Measurements from ENCODE around the gene JMJD4.

Gene JMJD4, protein sequence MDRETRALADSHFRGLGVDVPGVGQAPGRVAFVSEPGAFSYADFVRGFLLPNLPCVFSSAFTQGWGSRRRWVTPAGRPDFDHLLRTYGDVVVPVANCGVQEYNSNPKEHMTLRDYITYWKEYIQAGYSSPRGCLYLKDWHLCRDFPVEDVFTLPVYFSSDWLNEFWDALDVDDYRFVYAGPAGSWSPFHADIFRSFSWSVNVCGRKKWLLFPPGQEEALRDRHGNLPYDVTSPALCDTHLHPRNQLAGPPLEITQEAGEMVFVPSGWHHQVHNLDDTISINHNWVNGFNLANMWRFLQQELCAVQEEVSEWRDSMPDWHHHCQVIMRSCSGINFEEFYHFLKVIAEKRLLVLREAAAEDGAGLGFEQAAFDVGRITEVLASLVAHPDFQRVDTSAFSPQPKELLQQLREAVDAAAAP

DNA sequence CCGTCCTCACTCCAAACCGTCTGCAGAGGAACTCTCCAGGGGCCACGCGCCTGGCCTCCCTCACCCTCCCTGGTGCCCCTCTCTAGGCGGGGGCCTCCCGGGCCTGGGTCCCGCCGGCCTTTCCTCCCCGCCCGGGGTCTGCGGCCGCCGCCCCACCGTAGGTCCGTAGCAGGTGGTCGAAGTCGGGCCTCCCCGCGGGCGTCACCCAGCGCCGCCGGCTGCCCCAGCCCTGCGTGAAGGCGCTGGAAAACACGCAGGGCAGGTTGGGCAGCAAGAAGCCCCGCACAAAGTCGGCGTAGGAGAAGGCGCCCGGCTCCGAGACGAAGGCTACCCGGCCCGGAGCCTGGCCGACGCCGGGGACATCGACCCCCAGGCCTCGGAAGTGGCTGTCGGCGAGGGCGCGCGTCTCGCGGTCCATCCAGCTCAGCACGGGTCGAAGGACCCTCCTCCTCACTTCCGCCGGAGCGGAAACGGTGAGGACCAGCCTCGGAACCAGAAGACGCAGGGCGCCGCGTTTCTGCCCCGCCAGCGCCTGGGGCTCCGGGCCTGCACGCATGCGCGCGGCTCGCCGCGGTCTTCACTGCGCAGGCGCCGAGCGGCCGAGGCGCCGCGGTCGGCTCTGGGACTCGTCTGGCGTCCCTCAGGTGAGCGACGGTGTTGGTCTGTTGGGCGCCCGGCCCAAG is at the start of gene JMJD4, which contains the start of gene SNAP47:
JMJD4 (minus strand) TSS at position 447 of the 683 bp plus-strand sequence; CDS start at position 418, 29 bp downstream.
SNAP47 (plus strand) TSS at position 580 of the 683 bp plus-strand sequence. CDS start 12,302 bp downstream, outside the sequence.
- DNase-seq (ENCODE audit: low read depth), result peak; percentile 86

DNA sequence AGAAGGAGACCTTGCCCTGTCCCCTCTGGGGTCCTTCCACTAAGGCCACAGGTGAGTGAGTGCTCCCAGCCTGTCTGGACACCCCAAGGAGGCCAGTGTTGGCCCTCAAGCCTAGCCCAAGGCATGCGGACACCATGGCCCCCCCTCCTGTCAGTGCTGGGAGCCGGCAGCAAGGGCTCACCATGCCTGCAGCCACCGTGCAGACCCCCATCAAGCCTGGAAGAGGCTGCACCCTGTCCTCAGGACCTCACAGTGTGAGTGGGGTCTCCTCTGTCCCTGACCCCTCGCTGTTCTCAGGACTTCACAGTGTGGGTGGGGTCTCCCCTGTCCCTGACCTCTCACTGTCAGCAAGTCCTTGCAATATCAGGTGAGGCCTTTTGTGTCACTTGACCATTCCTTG is 47.1 kb upstream of the JMJD4 start:
- DNase-seq (ENCODE audit: low read depth), result no peak

DNA sequence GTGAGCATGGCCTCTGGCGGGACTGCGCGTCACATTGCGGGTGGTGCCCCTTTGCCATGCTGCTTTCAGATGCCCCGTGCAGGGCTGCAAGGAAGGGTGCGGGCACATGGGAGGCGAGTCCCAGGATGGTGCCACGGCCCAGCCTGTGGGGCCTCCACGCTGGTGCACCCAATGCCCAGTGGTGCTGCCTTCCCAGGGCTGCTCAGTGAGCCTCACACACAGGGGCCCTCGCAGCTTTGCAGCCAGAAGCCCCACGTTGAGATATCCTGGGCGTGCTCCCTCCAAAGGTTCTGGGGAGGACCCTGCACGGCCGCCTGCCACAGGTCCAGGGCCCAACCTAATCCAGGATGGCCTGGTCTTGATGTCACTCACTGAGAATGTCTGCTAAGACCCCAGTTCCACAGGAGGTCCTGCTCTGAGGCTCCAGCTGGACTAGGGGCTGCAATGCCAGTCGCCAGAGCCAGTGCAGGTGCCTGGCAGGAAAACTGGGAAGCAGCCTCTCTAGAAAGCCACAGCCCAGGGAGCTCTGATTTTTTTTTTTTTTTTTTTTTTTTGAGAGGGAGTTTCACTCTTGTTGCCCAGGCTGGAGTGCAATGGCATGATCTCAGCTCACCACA is 46.3 kb upstream of the JMJD4 start:
- no peak for DNase-seq (ENCODE audit: low read depth)

DNA sequence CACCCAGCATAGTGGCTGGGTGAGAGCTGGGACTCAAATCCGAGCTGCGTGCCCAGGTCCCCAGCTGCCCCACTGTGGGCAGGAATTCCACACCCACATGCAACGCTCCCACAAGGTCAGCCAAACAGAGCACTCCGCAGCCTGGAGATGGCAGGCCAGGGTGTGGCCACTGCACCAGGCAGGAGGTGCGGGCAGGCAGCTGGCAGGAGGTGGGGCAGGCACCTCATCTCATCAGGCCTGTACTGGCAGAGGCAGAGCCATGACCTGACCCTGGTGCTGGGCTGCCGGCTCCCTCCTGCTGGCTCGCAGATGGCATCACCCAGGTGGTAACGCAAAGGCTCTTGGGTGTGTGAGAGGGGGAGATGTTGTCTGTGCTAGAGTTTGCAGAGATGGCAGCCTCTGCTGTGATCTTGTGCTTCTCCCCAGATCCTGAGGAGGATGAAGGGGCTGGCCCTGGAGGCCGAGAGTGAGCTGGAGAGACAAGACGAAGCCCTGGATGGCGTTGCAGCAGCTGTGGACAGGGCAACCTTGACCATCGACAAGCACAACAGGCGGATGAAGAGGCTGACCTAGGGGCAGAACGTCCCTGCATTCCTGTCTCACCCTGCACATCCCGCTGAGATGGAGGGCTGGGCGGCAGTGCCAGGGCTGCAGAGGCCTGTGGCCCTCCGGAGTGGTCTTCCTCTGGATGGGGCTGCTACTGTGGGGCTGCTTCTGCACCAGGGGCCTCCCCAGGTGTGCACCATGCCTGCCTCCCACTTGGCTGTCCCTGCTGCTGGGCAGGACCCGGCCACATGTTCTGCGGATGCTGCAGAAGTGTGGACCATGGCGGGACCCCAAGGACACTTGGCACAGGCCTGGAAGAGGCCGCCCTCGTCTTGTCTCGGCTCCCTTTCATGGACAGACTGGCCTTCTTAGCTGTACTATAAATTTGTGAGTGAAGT is 45.3 kb upstream of the JMJD4 start:
- no peak for DNase-seq (ENCODE audit: low read depth)

DNA sequence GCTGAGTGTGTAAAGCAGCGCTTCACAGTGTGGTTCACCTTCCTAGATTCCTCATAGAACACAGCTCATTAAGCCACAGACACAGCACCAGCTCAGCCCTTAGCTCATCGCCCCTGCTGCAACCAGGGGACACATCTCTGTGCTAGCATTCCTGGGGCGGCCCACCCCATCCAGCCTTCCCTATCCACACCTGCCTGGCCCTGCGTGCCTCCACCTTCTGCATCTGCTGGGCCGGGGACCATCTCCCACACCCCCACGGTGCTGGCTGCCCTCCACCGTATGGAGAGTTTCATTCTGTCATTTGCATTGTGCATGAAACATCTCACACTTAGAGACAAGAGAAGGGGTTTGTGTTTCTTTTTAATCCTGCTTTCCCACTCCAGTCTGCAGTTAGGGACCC is 44.6 kb upstream of the JMJD4 start:
- DNase-seq (ENCODE audit: low read depth), result no peak

DNA sequence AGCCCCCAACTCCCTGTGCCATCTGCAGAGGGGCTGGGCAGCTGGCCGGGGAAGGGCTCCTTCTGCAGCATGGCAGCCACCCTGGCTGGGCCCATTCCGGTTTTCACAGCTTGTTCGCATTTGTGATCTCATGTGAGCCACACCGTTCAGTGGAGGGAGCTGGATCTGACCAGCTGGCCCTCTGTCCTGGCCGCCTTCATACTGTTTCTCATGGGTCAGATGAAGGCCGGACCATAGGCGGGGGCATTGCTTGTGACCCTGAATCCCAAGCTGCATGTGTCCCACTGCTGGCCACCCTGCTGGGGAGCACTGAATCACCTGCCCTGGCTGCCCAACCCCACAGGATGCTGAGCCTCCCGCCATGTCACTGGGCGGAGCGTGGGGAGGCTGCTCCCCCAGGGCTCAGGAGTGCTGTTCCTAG is 43.9 kb upstream of the JMJD4 start:
- no peak for DNase-seq (ENCODE audit: low read depth)

DNA sequence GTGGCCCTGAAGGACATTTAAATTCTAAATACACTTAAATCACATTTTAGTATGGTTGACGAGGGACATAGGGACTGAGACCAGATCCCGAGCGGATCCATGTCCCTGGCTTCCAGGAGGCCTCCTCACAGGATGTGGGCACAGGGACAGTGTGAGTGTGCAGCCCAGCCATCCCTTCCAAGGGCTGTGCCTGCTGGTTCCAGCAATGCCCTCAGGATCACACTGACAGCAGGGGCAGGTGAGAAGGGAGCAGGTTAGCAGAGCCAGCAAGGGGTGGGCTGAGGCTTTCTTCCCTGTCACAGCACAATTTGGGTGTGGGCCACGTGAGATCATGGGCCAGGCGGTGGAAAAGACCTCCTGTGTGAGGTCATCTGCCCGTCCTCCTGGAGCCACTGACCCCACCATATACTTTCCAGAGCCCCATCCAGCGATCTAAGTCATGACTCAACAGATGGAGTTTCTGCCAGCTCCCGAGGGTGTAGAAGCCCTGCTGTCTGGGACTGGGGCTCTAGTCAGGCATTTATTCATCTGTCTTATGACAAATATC is 43.4 kb upstream of the JMJD4 start:
- DNase-seq (ENCODE audit: low read depth), result no peak

DNA sequence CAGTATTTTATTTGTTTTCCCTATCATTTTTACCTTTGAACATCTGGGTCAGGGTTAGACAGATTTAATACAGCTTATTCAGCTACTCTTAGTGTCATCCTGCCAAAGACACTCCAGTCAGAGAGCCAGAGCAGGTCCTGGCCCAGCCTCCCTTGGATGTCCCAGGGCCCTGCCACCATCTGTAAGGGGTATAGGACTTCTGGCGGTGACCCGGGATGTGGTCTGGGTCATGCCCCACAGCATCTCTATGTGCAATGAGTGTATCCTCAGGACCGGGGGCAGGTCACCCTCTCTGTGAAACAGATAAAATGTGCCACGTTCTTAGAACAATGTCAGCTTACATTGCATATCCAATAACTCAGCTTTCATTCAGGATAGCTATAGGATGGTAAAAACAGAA is 42.5 kb upstream of the JMJD4 start:
- DNase-seq (ENCODE audit: low read depth), result no peak

DNA sequence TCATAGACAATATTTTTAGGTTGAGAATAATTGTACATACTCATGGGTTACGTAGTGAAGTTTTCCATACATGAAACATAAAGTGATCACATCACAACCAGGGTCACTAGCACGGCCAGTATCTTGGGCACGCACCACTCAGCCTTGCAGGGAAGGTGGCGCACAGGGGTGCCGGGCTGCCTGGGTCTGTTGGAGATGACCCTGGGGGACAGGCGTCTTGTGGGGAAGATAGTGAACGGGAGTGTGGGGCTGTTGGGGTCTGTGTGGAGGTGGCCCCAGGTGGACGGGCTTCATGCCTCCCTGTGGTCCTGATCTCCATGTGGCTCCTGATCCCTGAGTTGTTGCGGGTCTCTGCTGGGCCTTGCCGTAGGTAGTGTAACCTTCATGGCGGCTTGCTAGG is 42.1 kb upstream of the JMJD4 start:
- no peak for DNase-seq (ENCODE audit: low read depth)

DNA sequence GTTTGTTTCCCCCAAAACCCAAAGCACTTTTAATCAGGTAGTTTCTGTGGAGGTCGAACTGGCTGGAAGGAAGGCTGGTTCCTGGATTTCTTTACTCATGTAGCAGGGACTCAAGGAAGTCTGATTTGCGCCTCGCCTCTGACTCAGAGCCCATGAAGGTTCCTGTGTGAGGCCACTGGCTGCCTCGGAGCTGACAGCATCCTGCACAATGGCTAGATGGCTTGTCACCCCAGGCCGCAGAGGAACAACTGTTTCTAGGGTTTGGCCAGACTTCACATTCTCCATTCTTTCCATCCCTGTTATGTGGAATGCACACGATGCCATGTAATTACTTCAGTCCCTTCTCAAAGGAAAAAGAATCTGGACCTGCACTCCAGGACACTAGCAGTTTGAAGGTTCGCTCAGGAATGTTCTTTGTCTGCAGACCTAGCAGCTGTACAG is 41.2 kb upstream of the JMJD4 start:
- no peak for DNase-seq (ENCODE audit: low read depth)

DNA sequence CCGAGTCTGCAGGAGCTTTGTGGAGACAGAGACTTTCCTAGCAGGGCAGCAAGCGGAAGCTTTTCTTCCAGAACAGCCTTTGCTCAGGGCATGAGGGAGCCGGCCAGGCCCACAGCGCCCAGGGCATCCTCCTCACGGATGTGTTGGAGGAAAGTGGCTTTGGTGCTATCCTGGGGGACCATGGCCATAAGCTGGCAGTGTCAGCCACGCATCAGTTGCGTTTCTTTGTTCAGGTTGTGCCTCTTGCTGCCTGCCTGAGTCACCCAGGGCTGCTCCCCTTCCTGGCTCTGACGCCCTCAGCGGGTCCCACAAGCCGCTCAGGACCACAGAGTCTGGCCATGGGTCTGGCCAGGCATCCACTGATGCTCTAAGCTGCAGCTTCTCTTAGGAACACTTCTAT is 40.7 kb upstream of the JMJD4 start:
- no peak for DNase-seq (ENCODE audit: low read depth)

DNA sequence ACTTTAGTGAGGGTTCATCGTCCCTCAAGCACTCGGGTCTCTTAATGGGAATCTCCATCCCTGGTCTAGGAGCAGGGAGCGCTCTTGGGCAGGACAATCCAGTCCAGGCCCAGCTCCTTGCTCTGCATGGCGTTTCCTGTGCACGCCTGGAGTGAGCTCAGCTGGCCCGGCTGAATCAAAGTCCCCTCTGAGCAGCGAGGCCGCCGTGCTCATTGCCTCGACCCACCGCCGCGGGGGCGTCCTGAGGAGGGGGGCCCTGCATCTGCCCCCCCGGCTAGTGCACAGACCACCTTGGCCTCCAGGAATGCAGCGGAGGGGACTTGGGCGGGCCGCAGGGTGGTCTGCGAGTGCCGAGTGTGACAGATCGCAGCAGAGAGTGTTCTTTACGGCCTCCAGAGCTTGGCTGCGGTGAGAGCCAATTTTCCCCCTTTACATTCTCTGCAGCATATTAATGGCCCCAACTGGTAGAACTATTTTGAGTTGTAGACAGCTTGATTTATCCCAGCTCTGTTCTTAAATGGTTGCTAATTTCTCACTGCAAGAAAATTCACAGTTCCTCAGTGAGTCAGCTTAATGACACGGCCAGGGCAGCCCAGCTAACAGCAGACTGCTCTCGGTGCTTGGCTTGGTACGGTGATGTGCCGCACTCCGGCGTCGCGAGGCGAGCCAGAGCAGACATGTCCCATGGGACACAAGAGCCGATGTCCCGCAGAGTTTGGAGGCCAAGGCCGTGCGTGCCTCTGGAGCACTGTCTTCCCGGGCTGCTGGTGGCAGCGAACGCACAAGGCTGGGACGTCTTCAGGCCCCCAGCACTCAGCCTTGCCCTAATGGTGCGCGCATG is 39.9 kb upstream of the JMJD4 start:
- DNase-seq (ENCODE audit: low read depth), result no peak

DNA sequence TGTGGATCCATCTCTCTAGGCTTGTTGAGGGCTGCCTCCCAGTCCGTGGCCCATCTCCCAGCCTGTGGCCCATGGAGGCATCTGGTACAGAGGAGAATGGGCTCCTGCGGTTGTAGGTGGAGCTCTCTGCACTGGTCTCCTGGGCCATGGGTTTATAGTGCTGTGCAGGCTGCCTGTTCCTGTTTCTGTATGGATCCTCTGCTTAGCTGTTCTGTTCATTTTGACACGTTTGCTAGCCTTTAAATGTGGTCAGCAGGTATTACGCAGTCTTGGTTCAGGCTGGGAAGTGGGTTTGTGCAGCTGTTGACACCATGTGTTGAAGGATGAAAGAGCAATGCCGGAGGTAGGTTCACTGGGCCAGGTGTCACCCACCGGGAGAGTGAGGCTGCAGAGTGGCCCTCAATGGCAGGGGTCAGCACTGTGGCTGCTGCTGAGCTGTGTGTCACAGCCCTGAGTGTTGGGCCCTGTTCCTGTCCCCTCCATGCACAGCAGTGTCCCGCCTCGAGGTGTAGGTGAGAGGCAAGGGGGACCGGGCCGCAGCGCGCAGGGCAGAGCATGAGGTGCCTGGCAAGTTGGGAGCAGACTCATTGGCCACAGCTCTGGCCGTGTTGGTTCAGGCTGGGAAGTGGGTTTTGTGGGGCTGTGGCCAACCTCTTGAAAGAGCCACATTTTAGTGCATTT is 39.1 kb upstream of the JMJD4 start:
- DNase-seq (ENCODE audit: low read depth), result no peak

DNA sequence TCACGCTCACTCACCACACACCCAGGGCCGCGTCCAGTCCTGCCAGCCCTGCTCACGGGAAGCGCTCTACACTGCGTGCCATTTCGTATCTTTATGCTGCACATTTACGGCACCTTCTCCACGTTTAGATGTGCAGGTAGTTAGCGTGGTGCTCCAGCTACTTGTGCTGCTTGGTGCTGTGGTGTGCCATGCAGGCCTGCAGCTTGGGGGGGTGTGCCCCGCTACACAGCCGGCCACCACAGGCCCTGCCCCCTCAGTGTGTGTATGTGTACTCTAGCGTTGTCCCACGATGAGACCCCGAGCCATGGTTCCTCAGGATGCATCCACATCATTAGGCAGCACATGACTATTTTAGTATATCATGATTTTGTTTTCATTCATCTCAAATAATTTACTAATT is 38.5 kb upstream of the JMJD4 start:
- no peak for DNase-seq (ENCODE audit: low read depth)

DNA sequence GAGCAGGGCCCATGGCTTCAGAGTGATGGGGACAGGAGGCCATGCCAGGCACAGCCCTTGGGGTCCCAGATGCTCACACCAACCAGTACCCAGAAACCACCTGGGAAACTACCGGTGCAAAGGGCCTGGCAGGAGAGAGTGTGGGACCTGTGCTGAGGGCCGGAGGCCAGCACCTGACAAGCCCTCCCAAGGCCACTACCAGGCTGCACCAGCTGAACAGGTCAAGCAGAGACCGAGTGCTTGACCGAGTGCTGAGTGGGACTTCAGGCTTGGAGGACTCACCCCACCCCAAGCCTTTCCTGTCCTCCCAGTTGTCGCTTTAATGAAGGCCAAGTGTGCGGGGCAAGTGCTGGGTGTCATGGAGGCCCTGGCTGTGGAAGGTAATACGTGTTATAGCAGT is 36.7 kb upstream of the JMJD4 start:
- DNase-seq (ENCODE audit: low read depth), result no peak

DNA sequence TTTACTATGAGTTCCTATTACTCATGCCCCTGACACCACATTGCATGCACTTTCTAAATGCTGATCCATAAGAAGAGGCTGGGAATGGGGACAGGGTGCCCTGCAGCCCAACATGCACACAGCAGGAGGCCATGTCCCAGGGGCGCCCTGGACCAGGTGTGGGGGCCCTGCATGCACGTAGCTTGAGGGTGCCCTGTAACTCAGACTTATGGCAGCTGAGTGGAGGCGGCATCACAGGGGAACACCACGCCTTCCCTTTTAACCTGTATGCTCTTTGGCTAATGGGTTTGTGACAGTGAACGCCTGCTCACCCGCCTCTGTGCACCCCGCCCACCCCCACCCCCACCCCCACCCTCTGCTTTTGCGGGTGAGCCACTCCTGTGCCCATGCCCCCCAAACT is 36.2 kb upstream of the JMJD4 start:
- no peak for DNase-seq (ENCODE audit: low read depth)

DNA sequence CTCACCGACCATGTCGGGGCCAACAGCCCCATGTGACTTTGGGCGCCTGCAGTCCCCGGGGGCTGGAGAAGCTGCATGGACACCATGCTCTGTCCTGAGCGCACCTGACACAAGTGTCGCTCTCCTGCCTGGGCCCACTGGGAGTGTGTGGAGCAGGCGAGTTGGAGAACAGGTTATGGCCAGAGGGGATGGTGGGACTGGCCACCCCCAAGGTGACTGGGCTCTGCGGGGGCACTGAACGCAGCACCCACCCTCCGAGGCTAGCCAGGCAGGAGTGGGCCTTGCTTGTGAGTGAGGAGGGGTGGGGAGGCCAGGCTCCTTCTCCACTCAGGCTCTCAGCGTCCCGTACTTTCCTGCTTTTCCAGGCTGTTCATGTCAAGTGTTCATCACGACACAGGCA is 35.7 kb upstream of the JMJD4 start:
- DNase-seq (ENCODE audit: low read depth), result no peak

DNA sequence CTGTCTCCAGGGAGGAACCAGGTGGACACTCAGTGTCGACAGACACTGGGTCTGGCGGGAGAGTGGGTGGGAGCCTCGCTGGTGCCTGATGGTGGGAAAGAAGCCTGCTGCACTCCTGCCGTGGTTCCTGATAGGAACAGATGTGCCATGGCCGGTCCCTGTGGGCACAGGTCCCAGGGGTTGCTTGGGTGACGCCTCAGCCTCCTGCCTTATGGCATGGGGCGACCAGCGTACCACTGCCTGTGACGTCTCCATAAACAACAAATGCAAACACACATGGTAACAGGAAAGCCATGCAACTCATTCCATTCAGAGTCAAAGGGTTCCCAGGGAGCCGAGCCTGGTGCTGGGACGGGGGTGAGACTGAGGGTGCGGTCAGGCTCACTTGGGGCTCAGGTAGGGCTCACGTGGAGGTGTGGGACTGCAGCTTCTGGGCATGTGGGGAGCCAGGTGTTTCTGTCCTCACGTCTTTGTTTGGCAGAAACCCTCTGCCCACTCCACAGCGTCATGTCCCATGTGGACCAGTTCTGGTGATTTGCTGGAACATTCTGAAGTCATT is 34.9 kb upstream of the JMJD4 start:
- DNase-seq (ENCODE audit: low read depth), result no peak

DNA sequence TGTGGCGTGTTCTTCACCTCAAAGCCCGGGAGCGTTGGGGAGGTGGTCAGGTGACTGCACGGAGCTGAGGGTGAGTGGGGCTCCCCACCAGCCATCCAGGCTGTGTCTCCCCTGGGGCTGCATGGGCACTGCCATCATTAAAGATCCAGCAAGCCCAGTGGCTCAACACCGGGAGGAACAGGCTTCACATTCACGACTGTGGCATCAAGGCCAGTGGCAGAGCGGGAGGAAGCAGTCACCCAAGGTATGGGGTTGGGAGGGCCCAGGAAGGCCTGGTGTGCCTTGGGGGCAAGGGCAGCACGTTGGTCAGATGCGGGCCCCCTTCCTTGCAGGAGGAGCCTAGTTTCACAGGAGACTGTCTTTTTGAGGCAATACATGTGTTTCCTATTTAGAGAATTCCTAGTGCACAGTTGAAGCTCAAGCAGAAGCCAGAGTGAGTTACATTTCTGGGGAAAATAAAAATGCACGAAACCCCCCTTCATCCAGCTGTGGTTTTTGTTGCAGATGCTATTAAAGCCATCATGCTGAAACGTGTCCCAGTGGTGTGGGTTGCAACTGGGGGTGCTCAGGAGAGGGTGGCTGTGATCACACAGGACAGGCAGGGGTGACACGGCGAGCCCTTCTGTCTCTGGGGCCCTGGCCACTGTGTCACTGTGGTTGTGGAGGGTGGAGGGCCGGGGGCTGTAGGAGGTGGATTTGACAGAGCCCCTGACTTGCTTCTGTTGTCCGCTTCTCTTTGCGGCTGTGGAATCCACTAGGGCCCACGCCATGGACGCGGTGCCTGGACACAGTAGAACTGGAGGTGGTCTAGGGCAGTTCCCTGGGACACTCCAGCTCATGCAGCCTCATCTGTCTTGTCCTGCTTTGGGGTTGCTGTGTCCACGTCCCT is 34.2 kb upstream of the JMJD4 start:
- DNase-seq (ENCODE audit: low read depth), result no peak
